Fibroblast of lung (primary cell): Measurements from ENCODE around the gene PORCN. TPM values are rescaled to one million over a fixed set of nuclear protein-coding genes. Genes with fewer than 3 reads are reported as not detected.
"Not testable (repeated sequence)": the region's sequence is repeated elsewhere in the genome, so short reads cannot be mapped to it uniquely, and the experiment has no call there.

Experiments
- DNase-seq, 2 donors: peaks; one replicate each; pipeline versions ENCODE4 v3.0.0 to v3.0.0-alpha.2; 2010; ENCODE audit warnings: low read depth in 2 of 2
- H2AFZ ChIP-seq: 2 replicates; pipeline ENCODE4 v1.5.1; 2012; ENCODE audit warnings: low read length, control low read depth, inconsistent platforms
- H3K27ac ChIP-seq: 2 replicates; pipeline ENCODE4 v1.5.1; 2011; ENCODE audit warnings: low read length, control low read depth; ENCODE audit not compliant: insufficient read depth
- H3K27me3 ChIP-seq: 2 replicates; pipeline ENCODE4 v1.5.1; 2011; ENCODE audit warnings: mild to moderate bottlenecking, low read length; ENCODE audit not compliant: control insufficient read depth, insufficient read depth
- H3K36me3 ChIP-seq: 2 replicates; pipeline ENCODE4 v1.5.1; 2011; ENCODE audit warnings: low read length; ENCODE audit not compliant: control insufficient read depth, insufficient read depth
- H3K4me1 ChIP-seq: 2 replicates; pipeline ENCODE4 v1.5.1; 2011; ENCODE audit warnings: low read length; ENCODE audit not compliant: control insufficient read depth, insufficient read depth; ENCODE audit errors: extremely low read depth
- H3K4me2 ChIP-seq: 2 replicates; pipeline ENCODE4 v1.5.1; 2011; ENCODE audit warnings: low read length, control low read depth; ENCODE audit not compliant: insufficient read depth; ENCODE audit errors: extremely low read depth
- H3K4me3 ChIP-seq, 4 experiments: fragments of 200-600 bp in 1 of 4; sonication (generic) in 1 of 4; replicated peaks in 1 of 4; 2 replicates each; pipeline ENCODE4 v1.5.1; 2011 to 2016; ENCODE audit warnings: low read length in 4 of 4, low read depth in 3 of 4, mild to moderate bottlenecking in 3 of 4, control low read depth in 2 of 4, inconsistent platforms in 1 of 4, mixed read lengths in 1 of 4; ENCODE audit not compliant: insufficient read depth in 1 of 4; ENCODE audit errors: control extremely low read depth in 1 of 4
- H3K79me2 ChIP-seq: 2 replicates; pipeline ENCODE4 v1.5.1; 2012; ENCODE audit warnings: mild to moderate bottlenecking, low read length, inconsistent platforms; ENCODE audit not compliant: control insufficient read depth, insufficient read depth
- H3K9ac ChIP-seq: 2 replicates; pipeline ENCODE4 v1.5.1; 2011; ENCODE audit warnings: mild to moderate bottlenecking, low read length, control low read depth; ENCODE audit not compliant: insufficient read depth
- H3K9me3 ChIP-seq: 2 replicates; pipeline ENCODE4 v1.5.1; 2012; ENCODE audit warnings: low read depth, low read length; ENCODE audit not compliant: control insufficient read depth, insufficient read depth
- H4K20me1 ChIP-seq: 2 replicates; pipeline ENCODE4 v1.5.1; 2011; ENCODE audit warnings: low read length; ENCODE audit not compliant: control insufficient read depth, insufficient read depth; ENCODE audit errors: extremely low read depth
- EZH2 ChIP-seq: IDR thresholded peaks from 2 replicates; pipeline ENCODE4 v1.5.1; 2012; ENCODE audit warnings: low read length, control low read depth, mild to moderate bottlenecking; ENCODE audit errors: missing control alignments
- polyA plus RNA-seq, 2 donors: library from polyadenylated mRNA; depleted of rRNA in 1 of 2; stranded (reverse) in 1 of 2; unstranded in 1 of 2; fragments of >200 nt; gene quantifications; 2 replicates each; pipeline ENCODE4 v1.2.1, GENCODE V29; 2011 to 2012; ENCODE audit warnings: missing spikeins in 1 of 2
- total RNA-seq: library from RNA; depleted of rRNA; stranded (reverse); fragments of >200 nt; gene quantifications from 2 replicates; pipeline ENCODE4 v1.2.1, GENCODE V29; 2014
- TF ChIP-seq, protein P1 (sequence below), 2 donors: IDR thresholded peaks in 1 of 2; conservative IDR thresholded peaks in 1 of 2; 1 replicate in 1 of 2; 2 replicates in 1 of 2; pipeline ENCODE4 v1.5.1; 2011 to 2012; ENCODE audit warnings: low read length in 2 of 2, control low read depth in 1 of 2, inconsistent platforms in 1 of 2, low read depth in 1 of 2, mild to moderate bottlenecking in 1 of 2

Gene PORCN
- total and polyA plus RNA-seq, 2 donors (not counting 1 experiment from before 2014, with no cell fraction given), result 5.4 to 11.4 TPM

DNA sequence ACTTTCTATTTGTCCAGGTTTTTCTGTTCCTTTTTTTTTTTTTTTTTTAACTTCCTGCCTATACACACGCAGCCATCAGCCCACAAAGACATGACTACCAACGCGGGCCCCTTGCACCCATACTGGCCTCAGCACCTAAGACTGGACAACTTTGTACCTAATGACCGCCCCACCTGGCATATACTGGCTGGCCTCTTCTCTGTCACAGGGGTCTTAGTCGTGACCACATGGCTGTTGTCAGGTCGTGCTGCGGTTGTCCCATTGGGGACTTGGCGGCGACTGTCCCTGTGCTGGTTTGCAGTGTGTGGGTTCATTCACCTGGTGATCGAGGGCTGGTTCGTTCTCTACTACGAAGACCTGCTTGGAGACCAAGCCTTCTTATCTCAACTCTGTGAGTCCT, 14.9 kb downstream of the PORCN start:
- no peak overlapping the region for H3K9ac ChIP-seq
- H3K27ac ChIP-seq, result no peak overlapping the region
- no peak overlapping the region for H3K4me2 ChIP-seq
- H2AFZ ChIP-seq, result no peak overlapping the region
- H4K20me1 ChIP-seq, result no peaks in the 10 kb centered on the region
- DNase-seq, result no peak
- no peaks in the 10 kb centered on the region for H3K27me3 ChIP-seq
- H3K4me3 ChIP-seq, result no peak overlapping the region
- no peaks in the 10 kb centered on the region for H3K4me1 ChIP-seq
- H3K36me3 ChIP-seq, result no peaks in the 10 kb centered on the region
- no peaks in the 10 kb centered on the region for H3K9me3 ChIP-seq
- no peak for TF ChIP-seq EZH2
- H3K79me2 ChIP-seq, result peaks cover 2% of the 10 kb centered on the region

DNA sequence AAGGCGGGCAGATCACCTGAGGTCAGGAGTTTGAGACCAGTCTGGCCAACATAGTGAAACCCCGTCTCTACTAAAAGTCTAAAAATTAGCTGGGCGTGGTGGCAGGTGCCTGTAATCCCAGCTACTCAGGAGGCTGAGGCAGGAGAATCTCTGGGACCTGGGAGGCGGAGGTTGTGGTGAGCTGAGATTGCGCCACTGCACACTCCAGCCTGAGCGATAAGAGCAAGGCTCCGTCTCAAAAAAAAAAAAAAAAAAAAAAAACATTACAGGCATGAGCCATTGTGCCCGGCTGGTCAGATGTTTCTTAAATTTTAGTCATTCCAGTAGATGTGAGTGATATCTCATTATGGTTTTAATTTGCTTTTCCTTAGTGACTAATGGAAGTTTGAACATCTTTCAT, 17.1 kb downstream of the PORCN start:
- not testable (repeated sequence) for H3K36me3 ChIP-seq, H3K4me3 ChIP-seq, H3K27ac ChIP-seq, H2AFZ ChIP-seq, H3K9me3 ChIP-seq, H3K27me3 ChIP-seq, H3K4me2 ChIP-seq, H3K79me2 ChIP-seq, H3K4me1 ChIP-seq, H4K20me1 ChIP-seq, H3K9ac ChIP-seq
- DNase-seq, result peak in 1 of 2 donors; percentile 27

DNA sequence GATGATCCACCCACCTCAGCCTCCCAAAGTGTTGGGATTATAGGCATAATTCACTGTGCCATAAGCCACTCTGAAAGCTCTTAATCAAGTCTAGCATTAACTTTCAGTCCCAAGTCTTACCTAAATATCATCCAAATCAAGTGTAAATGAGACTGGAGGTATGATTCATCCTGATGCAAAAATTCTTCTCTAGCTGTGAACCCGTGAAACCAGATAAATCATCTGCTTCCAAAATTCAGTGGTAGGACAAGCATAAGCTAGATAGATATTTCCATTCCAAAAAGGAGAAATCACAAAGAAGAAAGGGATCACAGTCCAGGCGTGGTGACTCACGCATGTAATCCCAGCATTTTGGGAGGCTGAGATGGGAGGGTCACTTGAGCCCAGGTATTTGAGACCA, 21.9 kb downstream of the PORCN start:
- H3K79me2 ChIP-seq, result no peaks in the 10 kb centered on the region
- no peaks in the 10 kb centered on the region for H3K36me3 ChIP-seq
- H3K9ac ChIP-seq, result no peak overlapping the region
- no peaks in the 10 kb centered on the region for H3K9me3 ChIP-seq
- H3K27ac ChIP-seq, result no peak overlapping the region
- TF ChIP-seq, protein P1, sequence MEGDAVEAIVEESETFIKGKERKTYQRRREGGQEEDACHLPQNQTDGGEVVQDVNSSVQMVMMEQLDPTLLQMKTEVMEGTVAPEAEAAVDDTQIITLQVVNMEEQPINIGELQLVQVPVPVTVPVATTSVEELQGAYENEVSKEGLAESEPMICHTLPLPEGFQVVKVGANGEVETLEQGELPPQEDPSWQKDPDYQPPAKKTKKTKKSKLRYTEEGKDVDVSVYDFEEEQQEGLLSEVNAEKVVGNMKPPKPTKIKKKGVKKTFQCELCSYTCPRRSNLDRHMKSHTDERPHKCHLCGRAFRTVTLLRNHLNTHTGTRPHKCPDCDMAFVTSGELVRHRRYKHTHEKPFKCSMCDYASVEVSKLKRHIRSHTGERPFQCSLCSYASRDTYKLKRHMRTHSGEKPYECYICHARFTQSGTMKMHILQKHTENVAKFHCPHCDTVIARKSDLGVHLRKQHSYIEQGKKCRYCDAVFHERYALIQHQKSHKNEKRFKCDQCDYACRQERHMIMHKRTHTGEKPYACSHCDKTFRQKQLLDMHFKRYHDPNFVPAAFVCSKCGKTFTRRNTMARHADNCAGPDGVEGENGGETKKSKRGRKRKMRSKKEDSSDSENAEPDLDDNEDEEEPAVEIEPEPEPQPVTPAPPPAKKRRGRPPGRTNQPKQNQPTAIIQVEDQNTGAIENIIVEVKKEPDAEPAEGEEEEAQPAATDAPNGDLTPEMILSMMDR (conservative IDR thresholded peaks at IDR 0.05 in 1 of 2, IDR thresholded peaks at IDR 0.05 in 1 of 2; ENCODE audit: low read depth in 1 of 2, low read length in 2 of 2), result no peak
- no peak for TF ChIP-seq EZH2
- no peaks in the 10 kb centered on the region for H4K20me1 ChIP-seq
- no peak overlapping the region for H2AFZ ChIP-seq
- H3K27me3 ChIP-seq, result no peaks in the 10 kb centered on the region
- peak in 1 of 2 donors; percentile 66 for DNase-seq
- H3K4me1 ChIP-seq, result peaks cover 3% of the 10 kb centered on the region
- H3K4me3 ChIP-seq, result no peak overlapping the region
- no peak overlapping the region for H3K4me2 ChIP-seq

DNA sequence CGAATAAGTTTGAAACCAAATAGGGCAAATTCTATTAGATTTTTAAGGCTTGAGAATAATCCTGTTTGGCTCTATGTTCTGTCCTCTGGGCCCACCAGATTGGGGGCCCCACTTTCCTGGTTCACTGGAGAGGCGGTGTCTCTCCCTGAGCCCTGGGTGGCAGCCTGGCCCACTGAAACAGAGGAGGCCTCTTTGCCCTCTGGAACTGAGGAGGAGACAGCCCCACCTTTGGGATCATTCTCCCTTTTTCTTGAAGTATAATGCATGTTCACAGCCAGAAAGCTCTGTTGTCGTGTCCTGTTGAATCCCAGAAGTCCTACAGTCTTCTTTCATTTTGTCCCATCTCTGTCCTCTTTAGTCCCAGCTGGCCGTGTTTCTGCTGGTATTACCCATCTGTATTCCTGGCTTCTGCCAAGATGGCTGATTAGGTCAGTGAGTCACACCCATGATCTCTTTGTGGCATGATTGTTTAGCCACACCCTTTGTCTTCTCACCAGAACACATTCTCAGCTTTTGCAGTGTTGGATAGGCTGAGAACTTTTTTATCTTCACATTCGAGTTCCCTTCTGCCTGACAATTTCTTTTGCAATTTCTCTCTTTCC, 22.7 kb downstream of the PORCN start:
- no peak overlapping the region for H3K4me3 ChIP-seq
- H3K79me2 ChIP-seq, result no peaks in the 10 kb centered on the region
- H2AFZ ChIP-seq, result peak overlapping the region; percentile 46
- H3K9ac ChIP-seq, result no peak overlapping the region
- H3K27ac ChIP-seq, result peak overlapping the region; percentile 73
- DNase-seq, result peak; percentile 79 to 85
- no peaks in the 10 kb centered on the region for H3K27me3 ChIP-seq
- no peaks in the 10 kb centered on the region for H3K9me3 ChIP-seq
- TF ChIP-seq, protein P1 (conservative IDR thresholded peaks at IDR 0.05 in 1 of 2, IDR thresholded peaks at IDR 0.05 in 1 of 2; ENCODE audit: low read depth in 1 of 2, low read length in 2 of 2), result no peak
- TF ChIP-seq EZH2, result no peak
- peaks cover 3% of the 10 kb centered on the region for H3K4me1 ChIP-seq
- H3K36me3 ChIP-seq, result no peaks in the 10 kb centered on the region
- peak overlapping the region; percentile 51 for H3K4me2 ChIP-seq
- no peaks in the 10 kb centered on the region for H4K20me1 ChIP-seq
